Measurements from ENCODE around the gene PRKCZ. TPM values are rescaled to one million over a fixed set of nuclear protein-coding genes. Genes with fewer than 3 reads are reported as not detected.
A peak's percentile ranks its signal among the peaks of the same experiment; 100 is the strongest.

PRKCZ gene
- polyA plus RNA-seq, 1 donor, result 68.6 TPM

- no peak overlapping the region for H3K27ac ChIP-seq (ENCODE audit: low read length)
- no peaks in the 10 kb centered on the region for H3K9me3 ChIP-seq (ENCODE audit: control insufficient read depth, low read depth, low read length)
- H3K4me1 ChIP-seq (ENCODE audit: control insufficient read depth, insufficient read depth, low read length), result no peaks in the 10 kb centered on the region
- no peaks in the 10 kb centered on the region for H3K36me3 ChIP-seq (ENCODE audit: control insufficient read depth, insufficient read depth, low read length)
- H3K27me3 ChIP-seq (ENCODE audit: control insufficient read depth, insufficient read depth, low read length), result peaks cover 7% of the 10 kb centered on the region
- DNase-seq, result no peak
- H3K4me3 ChIP-seq (ENCODE audit: low read length), result no peak overlapping the region
- no CpG with 5 or more reads among the region's 13 CpGs for WGBS (ENCODE audit: insufficient coverage, low lambda C conversion rate)
Measured at GRCh38 chr1:2033165-2033564, 17.0 kb upstream of the PRKCZ start.

DNA sequence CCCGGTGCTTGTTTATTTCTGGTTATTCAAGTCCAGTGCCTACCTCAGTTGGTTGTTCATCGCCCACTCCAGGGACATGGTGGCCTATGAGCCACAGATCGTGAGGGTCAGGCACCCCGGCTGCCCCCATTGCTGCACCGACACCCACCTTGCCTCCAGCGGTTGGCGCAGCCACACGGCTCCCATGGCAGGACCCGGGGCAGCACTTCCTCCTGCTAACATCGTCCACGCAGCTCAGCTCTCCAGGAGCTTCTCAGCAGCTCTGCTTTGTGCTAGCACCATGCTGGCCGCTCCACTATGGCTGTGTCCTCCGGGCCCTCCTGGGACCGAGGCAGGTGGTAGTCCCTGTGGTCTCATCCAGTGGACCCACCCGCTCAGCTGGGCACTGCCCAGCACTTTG lies 13.9 kb upstream of the PRKCZ start:
- no peak for DNase-seq
- H3K27ac ChIP-seq (ENCODE audit: low read length), result no peak overlapping the region
- no peaks in the 10 kb centered on the region for H3K36me3 ChIP-seq (ENCODE audit: control insufficient read depth, insufficient read depth, low read length)
- no peak overlapping the region for H3K4me3 ChIP-seq (ENCODE audit: low read length)
- WGBS (ENCODE audit: insufficient coverage, low lambda C conversion rate), result no CpG with 5 or more reads among the region's 15 CpGs
- H3K9me3 ChIP-seq (ENCODE audit: control insufficient read depth, low read depth, low read length), result no peaks in the 10 kb centered on the region
- H3K4me1 ChIP-seq (ENCODE audit: control insufficient read depth, insufficient read depth, low read length), result no peaks in the 10 kb centered on the region
- peaks cover 7% of the 10 kb centered on the region for H3K27me3 ChIP-seq (ENCODE audit: control insufficient read depth, insufficient read depth, low read length)

- no peaks in the 10 kb centered on the region for H3K9me3 ChIP-seq (ENCODE audit: control insufficient read depth, low read depth, low read length)
- H3K36me3 ChIP-seq (ENCODE audit: control insufficient read depth, insufficient read depth, low read length), result no peaks in the 10 kb centered on the region
- H3K4me3 ChIP-seq (ENCODE audit: low read length), result no peak overlapping the region
- H3K27me3 ChIP-seq (ENCODE audit: control insufficient read depth, insufficient read depth, low read length), result peaks cover 4% of the 10 kb centered on the region
- no CpG with 5 or more reads among the region's 18 CpGs for WGBS (ENCODE audit: insufficient coverage, low lambda C conversion rate)
- DNase-seq, result no peak
- no peak overlapping the region for H3K27ac ChIP-seq (ENCODE audit: low read length)
- no peaks in the 10 kb centered on the region for H3K4me1 ChIP-seq (ENCODE audit: control insufficient read depth, insufficient read depth, low read length)
Measured at GRCh38 chr1:2037314-2037979, 12.8 kb upstream of the PRKCZ start.

GRCh38 chr1:2038229-2038628 lies 12.0 kb upstream of the PRKCZ start:
- no peak for DNase-seq
- H3K9me3 ChIP-seq (ENCODE audit: control insufficient read depth, low read depth, low read length), result no peaks in the 10 kb centered on the region
- no peak overlapping the region for H3K27ac ChIP-seq (ENCODE audit: low read length)
- H3K4me3 ChIP-seq (ENCODE audit: low read length), result no peak overlapping the region
- peaks cover 5% of the 10 kb centered on the region for H3K4me1 ChIP-seq (ENCODE audit: control insufficient read depth, insufficient read depth, low read length)
- H3K36me3 ChIP-seq (ENCODE audit: control insufficient read depth, insufficient read depth, low read length), result no peaks in the 10 kb centered on the region
- no CpG with 5 or more reads among the region's 8 CpGs for WGBS (ENCODE audit: insufficient coverage, low lambda C conversion rate)
- no peaks in the 10 kb centered on the region for H3K27me3 ChIP-seq (ENCODE audit: control insufficient read depth, insufficient read depth, low read length)

DNA sequence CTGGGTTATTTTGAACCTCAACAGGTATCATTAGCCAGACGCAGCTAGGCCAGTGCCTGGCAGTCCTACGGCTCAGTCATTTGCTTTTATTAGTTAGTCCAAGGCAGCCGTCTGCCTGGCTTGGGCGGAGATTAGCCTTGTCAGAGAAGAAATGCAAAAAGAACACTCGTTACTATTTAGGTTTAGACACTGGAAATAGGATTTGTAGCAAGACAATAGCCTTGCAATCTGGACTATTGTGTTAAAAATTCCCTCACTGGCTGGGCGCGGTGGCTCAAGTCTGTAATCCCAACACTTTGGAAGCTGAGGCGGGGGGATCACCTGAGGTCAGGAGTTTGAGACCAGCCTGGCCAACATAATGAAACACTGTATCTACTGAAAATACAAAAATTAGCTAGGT lies 11.0 kb upstream of the PRKCZ start:
- no CpG with 5 or more reads among the region's 8 CpGs for WGBS (ENCODE audit: insufficient coverage, low lambda C conversion rate)
- Histone ChIP-seq H3K4me1 (ENCODE audit: control insufficient read depth, insufficient read depth, low read length) (peaks cover 8% of the 10 kb centered on the region), H3K27ac (ENCODE audit: low read length) (no peak overlapping the region), H3K9me3 (ENCODE audit: control insufficient read depth, low read depth, low read length) (no peaks in the 10 kb centered on the region), H3K4me3 (ENCODE audit: low read length) (no peak overlapping the region), H3K36me3 (ENCODE audit: control insufficient read depth, insufficient read depth, low read length) (no peaks in the 10 kb centered on the region), H3K27me3 (ENCODE audit: control insufficient read depth, insufficient read depth, low read length) (no peaks in the 10 kb centered on the region)
- no peak for DNase-seq

DNA sequence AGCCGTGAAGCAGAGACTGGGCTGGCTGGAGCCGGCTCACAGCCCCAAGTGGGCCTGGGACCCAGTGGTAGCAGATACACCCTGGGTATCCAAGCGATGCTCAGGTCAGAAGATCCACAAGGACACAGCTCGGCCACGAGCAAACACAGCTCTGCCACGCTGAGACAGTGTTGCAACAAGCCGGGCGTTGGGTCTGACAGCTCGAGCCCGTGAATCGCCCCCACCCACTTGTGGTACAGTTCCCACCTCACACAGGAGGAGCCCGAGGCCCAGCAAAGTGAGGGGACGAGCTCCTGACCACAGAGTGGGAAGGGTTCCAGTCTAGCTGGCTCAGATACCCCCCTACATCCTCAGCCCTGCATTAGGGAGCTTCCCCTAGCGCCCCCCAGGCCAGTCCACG lies 8.9 kb upstream of the PRKCZ start:
- H3K27ac ChIP-seq (ENCODE audit: low read length), result no peak overlapping the region
- DNase-seq, result no peak
- H3K9me3 ChIP-seq (ENCODE audit: control insufficient read depth, low read depth, low read length), result no peaks in the 10 kb centered on the region
- H3K4me3 ChIP-seq (ENCODE audit: low read length), result no peak overlapping the region
- no CpG with 5 or more reads among the region's 15 CpGs for WGBS (ENCODE audit: insufficient coverage, low lambda C conversion rate)
- H3K36me3 ChIP-seq (ENCODE audit: control insufficient read depth, insufficient read depth, low read length), result no peaks in the 10 kb centered on the region
- no peaks in the 10 kb centered on the region for H3K27me3 ChIP-seq (ENCODE audit: control insufficient read depth, insufficient read depth, low read length)
- peaks cover 26% of the 10 kb centered on the region for H3K4me1 ChIP-seq (ENCODE audit: control insufficient read depth, insufficient read depth, low read length)

DNA sequence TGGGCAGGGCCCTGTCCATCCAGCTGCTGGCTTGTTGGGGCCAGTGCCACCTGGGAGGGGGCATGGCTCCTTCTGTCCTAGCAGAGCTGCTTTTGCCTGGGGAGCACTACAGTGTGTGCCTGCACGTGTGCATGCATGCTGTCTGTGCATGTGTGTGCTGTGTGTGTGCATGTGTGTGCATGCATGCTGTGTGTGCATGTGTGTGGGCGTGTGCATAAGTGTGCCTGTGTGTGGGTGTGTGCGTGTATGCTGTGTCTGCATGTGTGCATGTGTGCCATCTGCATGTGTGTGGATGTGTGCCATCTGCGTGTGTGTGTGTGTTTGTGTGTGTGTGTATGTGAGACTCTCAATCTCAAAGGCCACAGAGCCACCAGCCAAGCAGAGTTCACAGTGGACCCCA lies 8.3 kb upstream of the PRKCZ start:
- no peaks in the 10 kb centered on the region for H3K36me3 ChIP-seq (ENCODE audit: control insufficient read depth, insufficient read depth, low read length)
- H3K4me1 ChIP-seq (ENCODE audit: control insufficient read depth, insufficient read depth, low read length), result peaks cover 30% of the 10 kb centered on the region
- H3K4me3 ChIP-seq (ENCODE audit: low read length), result no peak overlapping the region
- H3K27ac ChIP-seq (ENCODE audit: low read length), result no peak overlapping the region
- no CpG with 5 or more reads among the region's 4 CpGs for WGBS (ENCODE audit: insufficient coverage, low lambda C conversion rate)
- DNase-seq, result no peak
- H3K27me3 ChIP-seq (ENCODE audit: control insufficient read depth, insufficient read depth, low read length), result no peaks in the 10 kb centered on the region
- no peaks in the 10 kb centered on the region for H3K9me3 ChIP-seq (ENCODE audit: control insufficient read depth, low read depth, low read length)

- H3K27ac ChIP-seq (ENCODE audit: low read length), result no peak overlapping the region
- H3K4me3 ChIP-seq (ENCODE audit: low read length), result no peak overlapping the region
- H3K9me3 ChIP-seq (ENCODE audit: control insufficient read depth, low read depth, low read length), result no peaks in the 10 kb centered on the region
- H3K36me3 ChIP-seq (ENCODE audit: control insufficient read depth, insufficient read depth, low read length), result no peaks in the 10 kb centered on the region
- peaks cover 42% of the 10 kb centered on the region for H3K4me1 ChIP-seq (ENCODE audit: control insufficient read depth, insufficient read depth, low read length)
- WGBS (ENCODE audit: insufficient coverage, low lambda C conversion rate), result no CpG with 5 or more reads among the region's 41 CpGs
- peak; percentile 43 to 69 for DNase-seq
- H3K27me3 ChIP-seq (ENCODE audit: control insufficient read depth, insufficient read depth, low read length), result no peaks in the 10 kb centered on the region
Measured at GRCh38 chr1:2042830-2043773, 7.1 kb upstream of the PRKCZ start.

- DNase-seq, result no peak
- H3K9me3 ChIP-seq (ENCODE audit: control insufficient read depth, low read depth, low read length), result no peaks in the 10 kb centered on the region
- H3K27me3 ChIP-seq (ENCODE audit: control insufficient read depth, insufficient read depth, low read length), result no peaks in the 10 kb centered on the region
- peaks cover 49% of the 10 kb centered on the region for H3K4me1 ChIP-seq (ENCODE audit: control insufficient read depth, insufficient read depth, low read length)
- H3K36me3 ChIP-seq (ENCODE audit: control insufficient read depth, insufficient read depth, low read length), result no peaks in the 10 kb centered on the region
- no peak overlapping the region for H3K4me3 ChIP-seq (ENCODE audit: low read length)
- no CpG with 5 or more reads among the region's 4 CpGs for WGBS (ENCODE audit: insufficient coverage, low lambda C conversion rate)
- H3K27ac ChIP-seq (ENCODE audit: low read length), result no peak overlapping the region
Measured at GRCh38 chr1:2043886-2044285, 6.3 kb upstream of the PRKCZ start.

DNA sequence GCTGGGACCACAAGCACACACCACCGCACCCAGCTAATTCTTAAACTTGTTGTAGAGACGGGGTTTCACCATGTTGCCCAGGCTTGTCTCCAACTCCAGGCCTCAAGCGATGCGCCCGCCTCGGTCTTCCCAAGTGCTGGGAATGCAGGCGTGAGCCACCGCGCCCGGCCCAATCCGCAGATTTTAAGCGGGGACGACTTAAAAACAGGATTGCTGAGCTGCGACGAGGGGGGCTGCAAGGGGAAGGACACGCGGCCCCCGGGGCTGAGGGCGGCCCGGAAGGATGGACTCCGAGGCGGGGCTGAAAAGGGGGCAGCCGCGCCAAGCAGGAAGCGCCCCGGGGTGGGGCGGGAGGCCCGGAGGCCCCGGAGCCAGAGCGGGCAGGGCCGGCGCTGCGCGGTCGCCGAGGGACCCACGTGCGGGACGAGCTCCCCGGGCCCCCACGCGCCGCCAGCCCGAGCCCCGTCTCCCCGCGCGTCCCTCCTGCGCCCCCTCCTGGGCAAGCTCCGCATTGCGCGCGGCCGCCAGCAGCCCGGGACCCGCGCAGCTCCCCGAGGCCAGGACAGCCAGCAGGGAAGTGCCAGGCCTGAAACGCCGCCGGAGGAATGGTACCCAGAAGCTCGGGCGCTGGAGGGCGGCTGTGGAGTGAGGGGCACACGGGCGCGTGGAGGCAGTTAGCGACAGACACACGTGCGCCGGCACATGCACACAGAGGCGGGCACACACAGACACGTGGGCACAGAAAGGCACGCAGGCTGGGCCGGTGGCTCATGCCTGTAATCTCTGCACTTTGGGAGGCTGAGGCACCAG lies 5.5 kb upstream of the PRKCZ start:
- DNase-seq, result peak; percentile 61 to 72
- H3K27ac ChIP-seq (ENCODE audit: low read length), result no peak overlapping the region
- H3K9me3 ChIP-seq (ENCODE audit: control insufficient read depth, low read depth, low read length), result no peaks in the 10 kb centered on the region
- H3K36me3 ChIP-seq (ENCODE audit: control insufficient read depth, insufficient read depth, low read length), result no peaks in the 10 kb centered on the region
- H3K27me3 ChIP-seq (ENCODE audit: control insufficient read depth, insufficient read depth, low read length), result peaks cover 7% of the 10 kb centered on the region
- no CpG with 5 or more reads among the region's 75 CpGs for WGBS (ENCODE audit: insufficient coverage, low lambda C conversion rate)
- peaks cover 57% of the 10 kb centered on the region for H3K4me1 ChIP-seq (ENCODE audit: control insufficient read depth, insufficient read depth, low read length)
- peak overlapping the region; percentile 15 for H3K4me3 ChIP-seq (ENCODE audit: low read length)

Data from large intestine (tissue), 3 donors.